ENCODE measurements around the gene LPAR5. TPM values are rescaled to one million over a fixed set of nuclear protein-coding genes. Genes with fewer than 3 reads are reported as not detected.
"Not testable (repeated sequence)": the region's sequence is repeated elsewhere in the genome, so short reads cannot be mapped to it uniquely, and the experiment has no call there.

Gene LPAR5
- total and polyA plus RNA-seq, 12 donors: 1.7 to 10.0 (median 4.1) TPM

DNA sequence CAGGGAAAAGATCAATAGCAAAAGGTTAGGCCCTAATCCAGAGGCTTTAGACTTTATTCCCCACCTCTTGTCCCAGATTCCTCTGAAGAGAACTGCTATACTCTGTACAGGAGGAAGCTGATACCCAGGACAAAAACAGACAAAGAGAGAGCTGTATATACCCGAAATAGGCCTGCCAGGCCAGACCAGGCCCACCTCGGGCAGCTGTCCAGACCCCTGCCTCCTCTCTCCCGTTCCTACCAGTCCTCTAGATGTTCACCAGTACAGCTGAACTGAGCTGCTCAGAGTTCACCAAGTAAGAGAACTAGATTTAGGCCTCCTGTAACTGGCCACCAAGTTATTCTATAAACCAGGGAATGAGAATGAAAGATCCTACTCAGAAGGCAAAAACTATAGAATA lies 33.2 kb downstream of the LPAR5 start:
- intact Hi-C loops (cut with DNase I): loop anchor here in 4 of 10 donors (5.0 kb wide), 2 partner anchors 35 to 40 kb away; partner anchors contain the start of gene NOP2 (in 3 of the 4)
- peaks cover 10 to 76% (median 48%) of the 10 kb centered on the region in 9 donors for H3K36me3 ChIP-seq
- H3K4me3 ChIP-seq: peak overlapping the region in 3 of 10 donors; percentile 2 to 100 (median 15)
- H3K27ac ChIP-seq: peak overlapping the region in 7 of 10 donors; percentile 9 to 100 (median 46)
- no peaks in the 10 kb centered on the region for H3K27me3 ChIP-seq
- WGBS, 2 donors: 40 to 48% methylated on average over 3 of the region's 3 CpGs
- H3K4me1 ChIP-seq: peaks cover 9 to 49% (median 41%) of the 10 kb centered on the region in 9 donors
- H3K9me3 ChIP-seq: no peaks in the 10 kb centered on the region
- TF ChIP-seq, protein P1, sequence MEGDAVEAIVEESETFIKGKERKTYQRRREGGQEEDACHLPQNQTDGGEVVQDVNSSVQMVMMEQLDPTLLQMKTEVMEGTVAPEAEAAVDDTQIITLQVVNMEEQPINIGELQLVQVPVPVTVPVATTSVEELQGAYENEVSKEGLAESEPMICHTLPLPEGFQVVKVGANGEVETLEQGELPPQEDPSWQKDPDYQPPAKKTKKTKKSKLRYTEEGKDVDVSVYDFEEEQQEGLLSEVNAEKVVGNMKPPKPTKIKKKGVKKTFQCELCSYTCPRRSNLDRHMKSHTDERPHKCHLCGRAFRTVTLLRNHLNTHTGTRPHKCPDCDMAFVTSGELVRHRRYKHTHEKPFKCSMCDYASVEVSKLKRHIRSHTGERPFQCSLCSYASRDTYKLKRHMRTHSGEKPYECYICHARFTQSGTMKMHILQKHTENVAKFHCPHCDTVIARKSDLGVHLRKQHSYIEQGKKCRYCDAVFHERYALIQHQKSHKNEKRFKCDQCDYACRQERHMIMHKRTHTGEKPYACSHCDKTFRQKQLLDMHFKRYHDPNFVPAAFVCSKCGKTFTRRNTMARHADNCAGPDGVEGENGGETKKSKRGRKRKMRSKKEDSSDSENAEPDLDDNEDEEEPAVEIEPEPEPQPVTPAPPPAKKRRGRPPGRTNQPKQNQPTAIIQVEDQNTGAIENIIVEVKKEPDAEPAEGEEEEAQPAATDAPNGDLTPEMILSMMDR (IDR thresholded peaks at IDR 0.05): no peak
- DNase-seq (no peak), ATAC-seq (no peak)

DNA sequence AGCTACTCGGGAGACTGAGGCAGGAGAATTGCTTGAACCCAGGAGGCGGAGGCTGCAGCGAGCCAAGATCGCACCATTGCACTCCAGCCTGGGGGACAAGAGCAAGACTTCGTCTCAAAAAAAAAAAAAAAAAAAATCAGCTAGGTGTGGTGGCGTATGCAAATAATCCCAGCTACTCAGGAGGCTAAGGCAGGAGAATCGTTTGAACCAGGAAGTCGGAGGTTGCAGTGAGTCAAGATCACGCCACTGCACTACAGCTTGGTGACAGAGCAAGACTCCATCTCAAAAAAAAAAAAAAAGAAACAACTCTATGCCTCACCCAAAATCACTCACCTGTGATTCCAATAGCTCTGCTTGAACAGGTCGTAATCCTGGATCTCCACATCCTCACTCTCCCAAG lies 40.1 kb downstream of the LPAR5 start:
- ATAC-seq; intact Hi-C loops (cut with DNase I); H3K27me3 ChIP-seq; DNase-seq; H3K4me1 ChIP-seq; H3K27ac ChIP-seq; H3K4me3 ChIP-seq; H3K9me3 ChIP-seq: not testable (repeated sequence)
- peaks cover 20 to 100% (median 99%) of the 10 kb centered on the region in 9 donors for H3K36me3 ChIP-seq
- WGBS, 2 donors: 90 to 91% methylated on average over 10 of the region's 10 CpGs

DNA sequence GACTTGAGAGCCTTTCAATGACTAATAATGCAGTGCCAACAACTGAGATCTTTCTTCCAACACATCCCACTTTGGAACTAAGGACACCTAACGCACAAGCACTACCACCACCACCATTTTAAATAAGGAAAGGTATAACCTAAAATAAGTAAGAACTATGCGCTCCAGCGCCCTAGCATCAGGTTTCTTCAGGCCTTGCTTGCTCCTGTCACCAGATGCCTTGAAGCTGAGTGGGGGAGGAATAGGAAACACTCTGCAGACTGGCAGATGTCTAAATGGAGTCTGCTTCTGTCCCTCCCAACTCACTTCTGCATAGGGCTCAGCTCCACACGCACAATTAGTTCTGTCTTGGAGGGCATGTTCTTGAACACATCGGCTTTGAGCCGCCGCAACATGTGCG lies 43.7 kb downstream of the LPAR5 start:
- no peak overlapping the region for H3K4me3 ChIP-seq
- DNase-seq (no peak), ATAC-seq (no peak)
- intact Hi-C loops (cut with DNase I): no loop called here
- TF ChIP-seq, protein P1 (IDR thresholded peaks at IDR 0.05): no peak
- H3K27me3 ChIP-seq: no peaks in the 10 kb centered on the region
- 91 to 94% methylated on average over 8 of the region's 8 CpGs for WGBS, 2 donors
- H3K27ac ChIP-seq: no peak overlapping the region
- peaks cover 0 to 12% (median 0%) of the 10 kb centered on the region in 9 donors for H3K4me1 ChIP-seq
- H3K36me3 ChIP-seq: peaks cover 14 to 100% (median 100%) of the 10 kb centered on the region in 9 donors
- H3K9me3 ChIP-seq: no peaks in the 10 kb centered on the region

DNA sequence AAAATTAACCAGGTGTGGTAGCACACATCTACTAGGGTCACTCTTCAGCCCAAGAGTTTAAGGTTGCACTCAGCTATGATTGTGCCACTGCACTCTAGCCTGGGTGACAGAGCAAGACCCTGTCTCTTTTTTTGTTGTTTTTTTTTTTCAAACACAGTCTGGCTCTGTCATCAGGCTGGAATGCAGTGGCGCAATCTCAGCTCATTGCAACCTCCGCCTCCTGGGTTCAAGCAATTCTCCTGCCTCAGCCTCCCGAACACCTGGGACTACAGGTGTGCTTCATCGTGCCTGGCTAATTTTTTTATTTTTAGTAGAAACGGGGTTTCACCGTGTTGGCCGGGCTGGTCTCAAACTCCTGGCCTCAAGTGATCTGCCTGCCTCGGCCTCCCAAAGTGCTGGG lies 49.2 kb downstream of the LPAR5 start:
- peaks cover 7 to 100% (median 99%) of the 10 kb centered on the region in 9 donors for H3K36me3 ChIP-seq
- not testable (repeated sequence) for ATAC-seq
- WGBS, 2 donors: 96 to 99% methylated on average over 8 of the region's 8 CpGs

DNA sequence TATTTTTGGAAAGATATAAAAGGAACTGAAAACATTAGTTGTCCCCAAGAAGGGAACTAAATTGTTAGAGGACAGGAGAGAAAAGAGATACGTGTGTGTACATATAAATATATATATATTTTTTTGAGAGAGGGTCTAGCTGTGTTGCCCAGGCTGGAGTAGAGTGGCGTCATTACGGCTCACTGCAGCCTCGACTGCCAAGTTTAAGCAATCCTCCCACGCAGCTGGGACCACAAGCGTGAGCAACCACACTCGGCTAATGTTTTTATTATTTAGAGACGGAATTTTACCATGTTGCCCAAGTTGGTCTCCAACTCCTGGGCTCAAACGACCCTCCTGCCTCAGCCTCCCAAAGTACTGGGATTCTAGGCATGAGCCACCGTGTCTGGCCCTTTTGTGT lies 51.5 kb downstream of the LPAR5 start:
- Histone ChIP-seq H3K27ac (no peak overlapping the region), H3K36me3 (peaks cover 7 to 100% (median 95%) of the 10 kb centered on the region in 9 donors), H3K4me3 (no peak overlapping the region), H3K9me3 (no peaks in the 10 kb centered on the region), H3K27me3 (no peaks in the 10 kb centered on the region), H3K4me1 (peaks cover 0 to 12% (median 0%) of the 10 kb centered on the region in 9 donors)
- intact Hi-C loops (cut with DNase I): no loop called here
- WGBS, 2 donors: 86% methylated on average over 10 of the region's 10 CpGs
- TF ChIP-seq, protein P1 (IDR thresholded peaks at IDR 0.05): no peak
- no peak for ATAC-seq
- no peak for DNase-seq

More for the DNA sequence above, 49.2 kb downstream of the LPAR5 start:
- H3K9me3 ChIP-seq; H3K27me3 ChIP-seq; intact Hi-C loops (cut with DNase I); H3K4me3 ChIP-seq; H3K27ac ChIP-seq; DNase-seq: not testable (repeated sequence)
- peaks cover 0 to 12% (median 0%) of the 10 kb centered on the region in 9 donors for H3K4me1 ChIP-seq
